ENCODE results near the gene OR6B3. TPM values are rescaled to one million over a fixed set of nuclear protein-coding genes. Genes with fewer than 3 reads are reported as not detected.

Gene OR6B3
- total RNA-seq, 2 donors from 2014 or later: not detected

DNA sequence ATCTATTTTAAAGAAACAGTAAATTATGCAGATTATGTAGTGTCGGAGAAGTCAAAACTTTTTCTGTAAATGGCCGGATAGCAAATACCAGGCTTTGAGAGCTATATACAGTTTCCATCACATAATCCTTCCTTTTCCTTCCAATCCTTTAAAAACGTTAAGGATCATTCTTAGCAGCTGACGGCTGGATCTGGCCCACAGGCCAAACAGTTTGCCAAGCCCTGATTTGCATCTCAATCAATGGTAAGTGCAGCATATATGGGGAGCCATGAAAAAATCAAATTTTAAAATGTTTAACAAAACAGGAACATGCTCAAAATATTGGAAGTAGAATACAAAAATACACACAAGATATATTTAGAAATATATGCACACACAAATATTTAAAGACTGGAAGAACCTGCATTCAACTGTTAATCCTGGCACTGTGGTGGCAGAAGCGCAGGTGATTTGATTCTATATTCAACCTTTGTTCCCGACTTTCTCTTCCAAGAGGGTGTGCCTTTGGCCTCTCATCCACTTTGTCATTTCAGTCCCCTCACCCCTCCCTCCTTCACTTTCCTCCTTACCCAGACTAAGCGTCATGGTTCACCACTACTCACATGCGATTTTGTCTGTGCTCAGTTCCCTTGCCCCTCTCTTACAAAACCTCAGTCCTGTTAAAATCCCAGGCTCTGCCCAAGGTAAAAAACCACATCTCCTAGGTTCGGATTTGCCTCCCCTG, 55.5 kb downstream of the OR6B3 start:
- no peak for ATAC-seq
- no peaks in the 10 kb centered on the region for H3K9me3 ChIP-seq
- TF ChIP-seq, protein P1, sequence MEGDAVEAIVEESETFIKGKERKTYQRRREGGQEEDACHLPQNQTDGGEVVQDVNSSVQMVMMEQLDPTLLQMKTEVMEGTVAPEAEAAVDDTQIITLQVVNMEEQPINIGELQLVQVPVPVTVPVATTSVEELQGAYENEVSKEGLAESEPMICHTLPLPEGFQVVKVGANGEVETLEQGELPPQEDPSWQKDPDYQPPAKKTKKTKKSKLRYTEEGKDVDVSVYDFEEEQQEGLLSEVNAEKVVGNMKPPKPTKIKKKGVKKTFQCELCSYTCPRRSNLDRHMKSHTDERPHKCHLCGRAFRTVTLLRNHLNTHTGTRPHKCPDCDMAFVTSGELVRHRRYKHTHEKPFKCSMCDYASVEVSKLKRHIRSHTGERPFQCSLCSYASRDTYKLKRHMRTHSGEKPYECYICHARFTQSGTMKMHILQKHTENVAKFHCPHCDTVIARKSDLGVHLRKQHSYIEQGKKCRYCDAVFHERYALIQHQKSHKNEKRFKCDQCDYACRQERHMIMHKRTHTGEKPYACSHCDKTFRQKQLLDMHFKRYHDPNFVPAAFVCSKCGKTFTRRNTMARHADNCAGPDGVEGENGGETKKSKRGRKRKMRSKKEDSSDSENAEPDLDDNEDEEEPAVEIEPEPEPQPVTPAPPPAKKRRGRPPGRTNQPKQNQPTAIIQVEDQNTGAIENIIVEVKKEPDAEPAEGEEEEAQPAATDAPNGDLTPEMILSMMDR (IDR thresholded peaks at IDR 0.05): no peak
- no peak for TF ChIP-seq POLR2A (IDR thresholded peaks at IDR 0.05)
- H3K27me3 ChIP-seq: no peaks in the 10 kb centered on the region
- DNase-seq: no peak
- no peak overlapping the region for H3K4me3 ChIP-seq
- intact Hi-C loops (cut with DNase I): no loop called here
- no peaks in the 10 kb centered on the region for H3K4me1 ChIP-seq
- peaks cover 0 to 15% of the 10 kb centered on the region in 2 donors for H3K36me3 ChIP-seq (replicated peaks in 1 of 2; ENCODE audit: insufficient read depth in 1 of 2, low read depth in 2 of 2)
- no peak overlapping the region for H3K27ac ChIP-seq
- WGBS, 2 donors: 78 to 80% methylated on average over 9 of the region's 9 CpGs

Other genes with a start within 250 kb of the OR6B3 start
- gene NDUFA10, start 28.2 kb downstream of the OR6B3 start, total RNA-seq: 100 to 1,000 TPM in 1 of 2 donors, 10 to 100 TPM in 1; 39.2 to 113 TPM
- not detected for gene OR6B2, start 23.1 kb downstream of the OR6B3 start, total RNA-seq
- gene COPS9, start 82.8 kb upstream of the OR6B3 start, total RNA-seq: 100 to 1,000 TPM; 170 to 184 TPM
- not detected for gene OTOS, start 87.1 kb upstream of the OR6B3 start, total RNA-seq

All from body of pancreas (tissue), 4 donors.